H7 (cell line): ENCODE results near the gene KCTD1. TPM values are rescaled to one million over a fixed set of nuclear protein-coding genes. Genes with fewer than 3 reads are reported as not detected.
A peak's percentile ranks its signal among the peaks of the same experiment; 100 is the strongest.

Source experiments
- DNase-seq: peaks from one replicate; pipeline ENCODE4 v3.0.0; 2012
- H3K27me3 ChIP-seq: 2 replicates; pipeline ENCODE4 v1.6.0; 2011; ENCODE audit warnings: mild to moderate bottlenecking, low read length; ENCODE audit not compliant: control insufficient read depth, insufficient read depth
- H3K36me3 ChIP-seq: replicated peaks from 2 replicates; pipeline ENCODE4 v1.5.1; 2011; ENCODE audit warnings: low read length; ENCODE audit not compliant: control insufficient read depth, insufficient read depth
- H3K4me3 ChIP-seq: 2 replicates; pipeline ENCODE4 v1.5.1; 2011; ENCODE audit warnings: low read depth, mild to moderate bottlenecking, control low read depth, low read length, moderate library complexity; ENCODE audit not compliant: insufficient read depth
- total RNA-seq: library from RNA; depleted of rRNA; stranded (reverse); fragments of >200 nt; shearing (Covaris generic); gene quantifications from 2 replicates; pipeline ENCODE4 v1.2.3, GENCODE V29; 2014

The KCTD1 gene
- total RNA-seq, 1 experiment from 2014 or later, result 23.8 TPM

- no peak for DNase-seq
- H3K4me3 ChIP-seq, result no peak overlapping the region
- H3K27me3 ChIP-seq, result peaks cover 6% of the 10 kb centered on the region
- no peaks in the 10 kb centered on the region for H3K36me3 ChIP-seq
Measured at GRCh38 chr18:26561769-26562168, 13.4 kb upstream of the KCTD1 start.

DNA sequence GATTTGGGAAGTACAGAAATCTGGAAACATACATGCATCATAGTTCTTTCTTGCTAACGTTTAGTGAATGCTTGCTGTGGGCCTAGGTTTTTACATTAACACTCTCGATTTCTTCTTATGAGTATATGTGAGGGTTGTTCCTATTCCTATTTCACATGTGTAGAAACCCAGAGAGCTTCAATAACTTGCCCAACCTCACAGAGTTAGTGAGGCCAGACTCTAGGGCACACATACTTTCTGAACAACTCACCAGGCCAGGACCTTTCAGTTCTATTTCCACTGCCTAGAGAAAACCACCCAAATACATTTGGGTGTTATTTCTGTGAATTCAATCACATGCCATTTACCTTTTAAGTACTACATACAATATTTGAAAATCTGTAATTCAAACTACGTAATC lies 8.2 kb upstream of the KCTD1 start:
- Histone ChIP-seq H3K4me3 (no peak overlapping the region), H3K36me3 (no peaks in the 10 kb centered on the region), H3K27me3 (peaks cover 24% of the 10 kb centered on the region)
- no peak for DNase-seq

- Histone ChIP-seq H3K36me3 (no peaks in the 10 kb centered on the region), H3K27me3 (peaks cover 30% of the 10 kb centered on the region), H3K4me3 (no peak overlapping the region)
- DNase-seq, result peak; percentile 41
Measured at GRCh38 chr18:26555804-26556553, 7.6 kb upstream of the KCTD1 start.

GRCh38 chr18:26553943-26554342 lies 5.6 kb upstream of the KCTD1 start:
- H3K27me3 ChIP-seq, result peaks cover 49% of the 10 kb centered on the region

DNA sequence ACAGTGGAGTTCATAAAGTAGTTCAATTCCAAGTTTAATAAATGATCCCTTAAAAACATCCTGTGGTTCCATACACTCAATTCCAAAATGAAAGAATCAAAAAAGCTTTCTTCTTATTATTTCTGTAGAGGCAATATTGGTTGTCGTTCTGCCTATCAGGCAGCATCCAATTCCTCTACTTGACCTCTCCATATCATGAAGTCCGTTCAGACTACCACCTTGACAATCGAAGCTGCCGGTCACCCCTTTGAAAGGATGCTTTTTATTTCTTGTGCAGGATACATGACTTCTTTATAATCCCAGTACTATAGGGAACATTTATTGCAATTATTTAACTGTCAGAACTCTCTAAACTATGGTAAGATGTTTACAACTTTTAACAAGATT lies 3.3 kb upstream of the KCTD1 start:
- no peak for DNase-seq
- H3K27me3 ChIP-seq, result peaks cover 63% of the 10 kb centered on the region
- H3K4me3 ChIP-seq, result no peak overlapping the region
- H3K36me3 ChIP-seq, result no peaks in the 10 kb centered on the region

More at GRCh38 chr18:26553943-26554342, 5.6 kb upstream of the KCTD1 start:
- no peak overlapping the region for H3K4me3 ChIP-seq
- H3K36me3 ChIP-seq, result no peaks in the 10 kb centered on the region
- no peak for DNase-seq

- Histone ChIP-seq H3K4me3 (peak overlapping the region; percentile 60), H3K27me3 (peaks cover 68% of the 10 kb centered on the region), H3K36me3 (no peaks in the 10 kb centered on the region)
- DNase-seq, result no peak
Measured at GRCh38 chr18:26550998-26551694, 2.8 kb upstream of the KCTD1 start.

GRCh38 chr18:26549263-26550094 lies 1.1 kb upstream of the KCTD1 start:
- Histone ChIP-seq H3K4me3 (peak overlapping the region; percentile 60), H3K27me3 (peaks cover 71% of the 10 kb centered on the region), H3K36me3 (no peaks in the 10 kb centered on the region)
- DNase-seq, result peak; percentile 80

DNA sequence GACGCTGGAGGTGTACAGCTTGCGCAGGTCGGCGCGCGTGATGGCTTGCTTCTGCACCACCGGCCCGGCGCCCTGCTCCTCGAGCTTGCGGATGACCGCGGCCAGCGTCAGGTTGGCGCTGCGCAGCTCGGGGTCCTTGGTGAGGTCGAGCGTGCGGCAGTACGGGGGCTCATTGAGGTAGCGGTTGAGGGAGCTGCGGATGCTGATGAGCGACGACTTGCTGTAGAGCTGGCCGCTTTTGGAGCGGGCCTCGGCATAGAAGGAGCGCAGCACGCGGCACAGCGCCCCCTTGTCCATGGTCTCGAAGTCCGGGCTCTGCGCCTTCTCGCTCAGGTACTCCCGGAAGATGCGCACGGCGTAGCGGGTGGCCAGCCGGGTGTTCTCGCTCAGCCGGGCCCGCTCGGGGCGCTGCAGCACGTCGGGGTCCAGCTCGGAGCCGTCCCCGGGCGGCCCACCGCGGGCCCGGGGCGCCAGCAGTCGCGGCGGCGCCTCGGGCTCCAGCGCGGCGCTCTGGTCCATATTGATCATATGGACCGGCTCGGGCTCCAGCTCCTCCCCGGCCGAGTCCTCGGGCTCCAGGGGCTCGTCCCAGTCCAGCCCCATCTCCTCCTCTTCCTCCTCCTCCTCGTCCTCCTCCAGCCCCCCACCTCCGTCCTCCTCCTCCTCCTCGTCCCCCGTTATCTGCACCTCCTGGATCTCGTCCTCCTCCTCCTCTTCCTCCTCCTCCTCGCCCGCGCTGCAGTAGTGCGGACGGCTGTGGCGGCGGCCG lies 523 bp downstream of the KCTD1 start:
- Histone ChIP-seq H3K4me3 (peak overlapping the region; percentile 60), H3K27me3 (peaks cover 62% of the 10 kb centered on the region), H3K36me3 (no peaks in the 10 kb centered on the region)
- DNase-seq, result peak; percentile 89

- Histone ChIP-seq H3K36me3 (no peaks in the 10 kb centered on the region), H3K4me3 (peak overlapping the region; percentile 60), H3K27me3 (peaks cover 55% of the 10 kb centered on the region)
- DNase-seq, result peak; percentile 71
Measured at GRCh38 chr18:26546875-26547645, 1.3 kb downstream of the KCTD1 start.

- H3K36me3 ChIP-seq, result no peaks in the 10 kb centered on the region
- peaks cover 47% of the 10 kb centered on the region for H3K27me3 ChIP-seq
- H3K4me3 ChIP-seq, result peak overlapping the region; percentile 60
- DNase-seq, result no peak
Measured at GRCh38 chr18:26546170-26546874, 2.0 kb downstream of the KCTD1 start.

- DNase-seq, result no peak
- H3K4me3 ChIP-seq, result peak overlapping the region; percentile 3; the same call in 1 of the 2 replicates
- no peaks in the 10 kb centered on the region for H3K36me3 ChIP-seq
- peaks cover 39% of the 10 kb centered on the region for H3K27me3 ChIP-seq
Measured at GRCh38 chr18:26545335-26546123, 2.8 kb downstream of the KCTD1 start.

GRCh38 chr18:26544451-26544850 lies 3.9 kb downstream of the KCTD1 start:
- Histone ChIP-seq H3K36me3 (no peaks in the 10 kb centered on the region), H3K27me3 (peaks cover 29% of the 10 kb centered on the region), H3K4me3 (no peak overlapping the region)
- no peak for DNase-seq
